Stomach smooth muscle (tissue), 2 donors: Measurements from ENCODE around the gene OR10K2.
"Not testable (repeated sequence)": the region's sequence is repeated elsewhere in the genome, so short reads cannot be mapped to it uniquely, and the experiment has no call there.

ENCODE experiments used
- H3K27ac ChIP-seq: one replicate; pipeline ENCODE4 v1.7.0; 2013; ENCODE audit warnings: mild to moderate bottlenecking, low read length, inconsistent platforms
- H3K27me3 ChIP-seq, 2 donors: one replicate each; pipeline ENCODE4 v1.7.0; 2013; ENCODE audit warnings: low read length in 2 of 2; ENCODE audit not compliant: insufficient read depth in 2 of 2, control insufficient read depth in 1 of 2
- H3K36me3 ChIP-seq, 2 donors: one replicate each; pipeline ENCODE4 v1.7.0; 2013; ENCODE audit warnings: low read length in 2 of 2; ENCODE audit not compliant: control insufficient read depth in 2 of 2, insufficient read depth in 2 of 2
- H3K4me1 ChIP-seq: one replicate; pipeline ENCODE4 v1.7.0; 2013; ENCODE audit warnings: low read length; ENCODE audit not compliant: control insufficient read depth, insufficient read depth
- H3K4me3 ChIP-seq, 2 donors: one replicate each; pipeline ENCODE4 v1.7.0; 2013; ENCODE audit warnings: low read length in 2 of 2
- H3K9ac ChIP-seq, 2 donors: one replicate each; pipeline ENCODE4 v1.7.0; 2013; ENCODE audit warnings: low read length in 2 of 2, mild to moderate bottlenecking in 1 of 2
- H3K9me3 ChIP-seq, 2 donors: one replicate each; pipeline ENCODE4 v1.7.0; 2013; ENCODE audit warnings: low read length in 2 of 2; ENCODE audit not compliant: control insufficient read depth in 2 of 2
- donor health status: healthy.
- donor health status: Pancreatic carcinoma.

Gene OR10K2, protein sequence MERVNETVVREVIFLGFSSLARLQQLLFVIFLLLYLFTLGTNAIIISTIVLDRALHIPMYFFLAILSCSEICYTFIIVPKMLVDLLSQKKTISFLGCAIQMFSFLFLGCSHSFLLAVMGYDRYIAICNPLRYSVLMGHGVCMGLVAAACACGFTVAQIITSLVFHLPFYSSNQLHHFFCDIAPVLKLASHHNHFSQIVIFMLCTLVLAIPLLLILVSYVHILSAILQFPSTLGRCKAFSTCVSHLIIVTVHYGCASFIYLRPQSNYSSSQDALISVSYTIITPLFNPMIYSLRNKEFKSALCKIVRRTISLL

DNA sequence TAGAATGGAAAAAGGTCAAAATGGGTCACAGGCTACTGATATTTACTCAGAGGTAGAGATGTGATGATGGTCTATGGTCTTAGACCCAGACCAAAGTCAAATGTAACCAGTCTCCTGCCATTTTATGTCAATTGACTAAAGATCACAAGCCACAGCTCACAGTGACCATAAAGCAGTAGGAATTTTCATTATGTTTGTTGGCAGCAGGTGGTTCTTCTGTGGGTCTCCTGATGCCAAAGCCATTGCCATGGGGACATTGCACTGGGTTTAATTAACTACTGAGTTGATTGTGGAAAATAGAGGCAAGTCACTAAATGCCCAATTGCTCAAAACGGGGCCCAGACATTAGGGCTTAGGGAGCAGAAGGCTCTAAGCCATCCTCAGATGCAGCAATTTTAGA lies at the start of gene OR10K2:
TSS of gene OR10K2 (minus strand) at position 101 of the 400 bp plus-strand sequence. CDS start 5,371 bp downstream, outside the sequence.
- Histone ChIP-seq H3K36me3 (no peaks in the 10 kb centered on the region), H3K27me3 (no peaks in the 10 kb centered on the region), H3K27ac (no peak within 1 kb of the TSS), H3K4me1 (no peaks in the 10 kb centered on the region), H3K9me3 (peaks cover 0 to 2% of the 10 kb centered on the region in 2 donors), H3K4me3 (no peak within 1 kb of the TSS), H3K9ac (no peak within 1 kb of the TSS)

DNA sequence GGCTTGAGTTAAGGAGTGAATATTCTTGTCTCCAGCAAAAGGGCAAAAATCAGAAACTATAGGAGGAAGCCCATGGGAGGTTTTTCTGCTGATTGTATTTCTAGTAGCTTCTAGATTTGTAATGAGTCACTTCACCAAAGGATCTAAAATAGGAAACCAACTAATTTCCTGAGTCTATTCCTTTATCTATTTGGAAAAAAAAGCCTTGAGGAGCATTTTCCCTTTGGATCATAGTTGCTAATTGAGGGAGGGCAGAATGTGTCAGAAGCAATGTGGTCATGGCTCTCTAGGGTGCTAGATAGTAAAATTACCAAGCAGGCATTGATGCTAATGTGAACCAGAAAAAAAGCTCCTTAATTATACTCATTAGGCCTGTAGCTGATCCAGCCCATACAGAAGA lies 45.9 kb upstream of the OR10K2 start, which contains the start of gene OR10R2:
TSS of gene OR10R2 (plus strand) at position 301 of the 400 bp plus-strand sequence. CDS start 106 bp downstream, outside the sequence.
- Histone ChIP-seq H3K27me3 (no peaks in the 10 kb centered on the region), H3K27ac (no peak within 1 kb of the TSS), H3K9me3 (no peaks in the 10 kb centered on the region), H3K4me3 (no peak within 1 kb of the TSS), H3K9ac (no peak within 1 kb of the TSS), H3K36me3 (no peaks in the 10 kb centered on the region), H3K4me1 (no peaks in the 10 kb centered on the region)

DNA sequence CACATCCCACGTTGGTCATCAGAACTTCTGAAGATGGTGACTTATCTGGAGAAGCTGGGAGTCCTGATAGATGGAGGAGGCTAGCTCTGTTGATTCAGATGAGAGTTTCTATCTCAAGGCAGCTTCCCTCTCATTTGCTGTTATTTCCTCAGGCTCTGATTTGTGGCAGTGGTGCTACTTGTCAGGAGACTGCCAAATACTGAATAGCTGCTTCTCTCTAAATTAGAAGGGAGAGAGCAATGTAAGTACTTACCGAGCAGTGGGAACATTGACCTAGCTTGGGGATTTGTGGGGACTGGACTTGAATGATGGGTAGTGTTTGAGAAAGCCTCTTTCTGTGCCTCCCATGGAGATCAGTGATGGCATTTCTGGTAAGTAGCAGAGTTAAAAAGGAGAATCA lies 35.5 kb upstream of the OR10K2 start, which contains the start of gene OR10K1:
TSS of gene OR10K1 (plus strand) at position 301 of the 400 bp plus-strand sequence. CDS start 3,728 bp downstream, outside the sequence.
- H3K36me3 ChIP-seq = no peaks in the 10 kb centered on the region
- no peak within 1 kb of the TSS for H3K27ac ChIP-seq
- H3K4me3 ChIP-seq = no peak within 1 kb of the TSS
- no peaks in the 10 kb centered on the region for H3K4me1 ChIP-seq
- no peaks in the 10 kb centered on the region for H3K9me3 ChIP-seq
- no peak within 1 kb of the TSS for H3K9ac ChIP-seq
- no peaks in the 10 kb centered on the region for H3K27me3 ChIP-seq

DNA sequence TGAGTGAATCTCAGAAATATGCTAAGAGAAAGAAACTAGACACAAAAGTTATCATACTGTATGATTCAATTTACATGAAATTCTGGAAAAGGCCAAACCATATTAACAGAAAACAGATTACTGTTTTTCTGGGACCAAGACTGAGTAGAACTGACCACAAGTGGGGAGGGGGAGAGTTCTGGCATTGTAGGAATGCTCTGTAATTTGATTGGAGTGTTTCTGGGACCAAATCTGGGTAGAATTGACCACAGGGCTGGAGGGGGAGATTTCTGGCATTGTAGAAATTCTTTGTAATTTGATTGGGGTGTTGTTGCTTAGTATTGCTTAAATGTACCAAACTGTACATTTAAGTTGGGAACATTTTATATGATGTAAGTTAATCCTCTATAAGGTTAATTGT lies 32.2 kb upstream of the OR10K2 start:
- no peak overlapping the region for H3K9ac ChIP-seq
- no peaks in the 10 kb centered on the region for H3K36me3 ChIP-seq
- H3K27me3 ChIP-seq = no peaks in the 10 kb centered on the region

DNA sequence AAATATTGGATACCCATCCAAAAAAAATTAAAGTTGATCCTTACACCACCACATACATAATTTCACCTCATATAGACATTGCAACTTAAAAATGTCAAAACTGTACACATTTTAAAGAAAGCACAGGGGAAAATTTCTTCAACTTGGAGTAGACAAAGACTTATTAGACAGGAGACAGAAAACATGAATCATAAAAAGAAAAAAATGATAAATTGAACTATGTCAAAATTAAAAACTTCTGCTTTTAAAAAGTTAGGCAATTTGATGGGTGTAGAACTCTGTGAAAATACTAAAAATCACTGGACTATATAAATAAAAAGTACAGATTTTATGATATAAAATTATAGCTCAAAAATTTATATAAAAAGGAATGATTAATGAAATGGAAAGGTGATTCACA lies 31.2 kb upstream of the OR10K2 start:
- Histone ChIP-seq H3K4me1 (no peaks in the 10 kb centered on the region), H3K9me3 (no peaks in the 10 kb centered on the region), H3K36me3 (no peaks in the 10 kb centered on the region), H3K9ac (no peak overlapping the region), H3K4me3 (no peak overlapping the region), H3K27ac (no peak overlapping the region), H3K27me3 (no peaks in the 10 kb centered on the region)

More for the DNA sequence above, 32.2 kb upstream of the OR10K2 start:
- H3K9me3 ChIP-seq = no peaks in the 10 kb centered on the region
- no peak overlapping the region for H3K4me3 ChIP-seq
- no peak overlapping the region for H3K27ac ChIP-seq
- H3K4me1 ChIP-seq = no peaks in the 10 kb centered on the region

DNA sequence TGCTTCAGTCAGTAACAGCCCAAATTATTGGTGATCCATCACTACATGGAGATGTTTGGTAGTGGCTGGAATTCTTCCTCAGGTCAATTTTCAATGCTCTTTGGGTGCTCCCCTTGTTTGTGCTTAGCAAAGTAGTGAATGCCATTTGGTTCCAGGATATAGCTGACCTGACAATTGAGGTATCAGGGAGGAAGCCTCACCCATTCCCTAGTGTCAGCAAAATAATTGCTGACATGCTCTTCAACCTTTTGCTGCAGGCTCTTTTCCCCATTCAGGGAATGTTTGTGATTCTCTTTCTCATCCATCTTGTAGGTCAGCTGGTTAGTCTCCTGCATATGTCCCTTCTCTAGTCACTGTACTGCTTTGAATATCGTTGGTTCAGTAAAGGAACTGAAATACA lies 28.5 kb upstream of the OR10K2 start:
- no peak overlapping the region for H3K27ac ChIP-seq
- H3K27me3 ChIP-seq = no peaks in the 10 kb centered on the region
- H3K9ac ChIP-seq = no peak overlapping the region

DNA sequence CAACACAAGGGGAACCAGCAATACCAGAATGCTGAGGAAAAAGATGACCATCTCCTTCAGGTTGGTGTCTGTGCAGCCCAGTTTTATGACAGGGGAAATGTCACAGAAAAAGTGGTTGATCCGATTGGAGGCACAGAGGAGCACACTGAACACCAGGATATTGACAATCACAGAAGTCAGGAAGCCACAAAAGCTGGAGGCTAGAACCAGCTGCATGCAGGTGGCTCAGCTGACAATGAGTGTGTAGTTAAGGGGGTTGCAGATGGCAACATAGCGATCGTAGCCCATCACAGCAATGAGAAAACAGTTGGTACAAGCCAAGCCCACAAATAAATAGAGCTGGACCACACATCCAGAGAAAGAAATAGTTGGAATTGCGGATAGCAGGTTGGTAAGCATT lies 19.3 kb upstream of the OR10K2 start:
- no peaks in the 10 kb centered on the region for H3K4me1 ChIP-seq
- no peaks in the 10 kb centered on the region for H3K27me3 ChIP-seq
- no peaks in the 10 kb centered on the region for H3K36me3 ChIP-seq
- H3K27ac ChIP-seq = no peak overlapping the region
- no peak overlapping the region for H3K4me3 ChIP-seq
- H3K9me3 ChIP-seq = peaks cover 0 to 2% of the 10 kb centered on the region in 2 donors
- H3K9ac ChIP-seq = no peak overlapping the region

More for the DNA sequence above, 28.5 kb upstream of the OR10K2 start:
- no peaks in the 10 kb centered on the region for H3K9me3 ChIP-seq
- no peak overlapping the region for H3K4me3 ChIP-seq
- no peaks in the 10 kb centered on the region for H3K36me3 ChIP-seq
- no peaks in the 10 kb centered on the region for H3K4me1 ChIP-seq

DNA sequence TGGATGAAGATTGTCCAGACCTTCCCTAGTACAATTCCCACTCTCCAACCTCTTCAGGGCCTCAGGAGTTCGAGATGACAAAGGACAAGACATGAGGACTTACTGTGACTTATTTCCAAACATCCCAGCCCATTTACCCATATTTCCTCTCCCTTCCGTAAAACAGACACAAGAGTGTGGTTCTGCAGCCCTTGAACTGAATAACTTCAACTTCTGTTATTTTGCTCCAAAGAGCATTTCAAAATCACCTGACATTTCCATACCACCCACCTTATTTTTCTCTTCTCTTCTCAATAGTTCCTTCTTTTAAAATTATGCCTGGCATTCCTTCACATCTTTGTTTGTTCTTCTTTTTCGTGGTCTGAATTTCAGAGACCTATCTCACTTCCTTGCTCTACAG lies 8.7 kb upstream of the OR10K2 start:
- no peaks in the 10 kb centered on the region for H3K36me3 ChIP-seq
- no peak overlapping the region for H3K9ac ChIP-seq
- no peaks in the 10 kb centered on the region for H3K9me3 ChIP-seq
- H3K4me3 ChIP-seq = no peak overlapping the region
- no peak overlapping the region for H3K27ac ChIP-seq
- no peaks in the 10 kb centered on the region for H3K27me3 ChIP-seq
- no peaks in the 10 kb centered on the region for H3K4me1 ChIP-seq

DNA sequence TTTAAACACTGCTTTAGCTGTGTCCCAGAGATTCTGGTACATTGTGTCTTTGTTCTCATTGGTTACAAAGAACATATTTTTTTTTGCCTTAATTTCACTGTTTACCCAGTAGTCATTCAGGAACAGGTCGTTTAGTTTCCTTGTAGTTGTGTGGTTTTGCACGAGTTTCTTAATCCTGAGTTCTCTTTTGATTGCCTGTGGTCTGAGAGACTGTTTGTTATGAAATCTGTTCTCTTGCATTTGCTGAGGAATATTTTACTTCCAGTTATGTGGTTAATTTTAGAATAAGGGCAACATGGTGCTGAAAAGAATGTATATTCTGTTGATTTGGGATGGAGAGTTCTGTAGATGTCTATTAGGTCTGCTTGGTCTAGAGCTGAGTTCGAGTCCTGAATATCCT lies 4.1 kb upstream of the OR10K2 start:
- not testable (repeated sequence) for H3K9me3 ChIP-seq, H3K27ac ChIP-seq, H3K4me3 ChIP-seq, H3K27me3 ChIP-seq, H3K9ac ChIP-seq, H3K36me3 ChIP-seq, H3K4me1 ChIP-seq

DNA sequence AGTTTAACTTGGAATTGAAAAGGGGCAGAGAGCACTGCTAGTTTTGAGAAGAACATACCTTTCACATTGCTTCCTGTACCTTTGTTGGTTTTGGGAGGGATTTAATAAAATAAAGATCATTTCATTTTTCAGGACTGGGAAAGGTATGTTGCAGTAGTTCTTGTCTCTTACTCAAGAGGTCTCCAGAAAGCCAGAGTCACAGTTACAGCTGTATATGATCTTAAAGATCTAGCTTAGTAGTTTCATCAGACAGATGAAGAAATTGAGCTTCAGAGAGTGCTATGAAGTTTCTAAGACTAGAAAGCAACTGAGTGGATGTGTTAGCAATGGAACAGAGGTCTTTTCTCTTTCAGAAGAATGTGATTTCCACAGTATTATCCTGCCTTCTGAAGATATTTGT lies 1.0 kb downstream of the OR10K2 start:
- no peak overlapping the region for H3K9ac ChIP-seq
- no peak overlapping the region for H3K27ac ChIP-seq
- H3K4me1 ChIP-seq = no peaks in the 10 kb centered on the region

DNA sequence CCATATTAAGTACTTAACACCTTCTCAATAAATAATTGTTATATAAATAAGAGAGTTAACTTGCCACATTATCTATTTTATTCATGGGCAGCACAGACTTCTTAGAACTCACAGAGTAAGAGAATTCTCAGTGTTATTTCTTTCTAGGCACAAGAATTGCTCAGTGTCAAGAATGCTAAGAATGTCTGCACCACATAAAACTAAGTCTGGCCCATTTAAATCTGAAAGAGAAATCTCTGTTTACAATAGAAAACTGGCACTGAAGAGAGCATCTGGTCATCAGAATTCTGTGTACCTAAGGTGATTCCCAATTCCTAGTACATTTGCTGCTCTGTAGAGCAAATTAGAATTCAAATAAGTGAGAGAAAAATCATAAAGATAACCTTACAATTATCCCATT lies 3.8 kb downstream of the OR10K2 start:
- Histone ChIP-seq H3K4me1 (no peaks in the 10 kb centered on the region), H3K4me3 (no peak overlapping the region), H3K9me3 (peaks cover 0 to 2% of the 10 kb centered on the region in 2 donors), H3K27ac (no peak overlapping the region), H3K36me3 (no peaks in the 10 kb centered on the region), H3K9ac (no peak overlapping the region), H3K27me3 (no peaks in the 10 kb centered on the region)

More for the DNA sequence above, 1.0 kb downstream of the OR10K2 start:
- Histone ChIP-seq H3K9me3 (peaks cover 0 to 2% of the 10 kb centered on the region in 2 donors), H3K4me3 (no peak overlapping the region), H3K36me3 (no peaks in the 10 kb centered on the region), H3K27me3 (no peaks in the 10 kb centered on the region)
